ENCODE results near the gene C12orf54. TPM values are rescaled to one million over a fixed set of nuclear protein-coding genes. Genes with fewer than 3 reads are reported as not detected.
"Not testable (repeated sequence)": the region's sequence is repeated elsewhere in the genome, so short reads cannot be mapped to it uniquely, and the experiment has no call there.

The C12orf54 gene
- total and polyA plus RNA-seq, 2 donors (not counting 3 experiments of a cell fraction or from before 2014, with no cell fraction given) = not detected

- POLR2A ChIA-PET; H3K36me3 ChIP-seq (ENCODE audit: control insufficient read depth in 2 of 2, extremely low read depth in 1 of 2, insufficient read depth in 2 of 2, low read length in 2 of 2); BruUV-seq (replicated peaks); intact Hi-C loops (cut with micrococcal nuclease); H3K9me3 ChIP-seq (replicated peaks; ENCODE audit: control insufficient read depth, insufficient read depth, low read length); FAIRE-seq; H2AFZ ChIP-seq (ENCODE audit: low read depth, low read length); H3K27ac ChIP-seq (ENCODE audit: insufficient read depth, low read depth, low read length); dilution Hi-C loops (cut with MboI; ENCODE audit: extremely low pct_ligation_motif_present, low sequenced_read_pairs); H3K79me2 ChIP-seq (ENCODE audit: control insufficient read depth, insufficient read depth, low read length); H3K9ac ChIP-seq (replicated peaks; ENCODE audit: extremely low read depth, insufficient read depth, low read length); H3K9me1 ChIP-seq (replicated peaks; ENCODE audit: control insufficient read depth, extremely low read depth, insufficient read depth, low read length); H4K20me1 ChIP-seq (replicated peaks; ENCODE audit: control insufficient read depth, extremely low read depth, insufficient read depth, low read length); H3K4me3 ChIP-seq (replicated peaks in 1 of 3; ENCODE audit: insufficient read depth in 1 of 3, low read depth in 1 of 3, low read length in 3 of 3); H3K4me1 ChIP-seq (ENCODE audit: control insufficient read depth, extremely low read depth, insufficient read depth, low read length); H3K4me2 ChIP-seq (ENCODE audit: insufficient read depth, low read length); DNase-seq (ENCODE audit: low read depth, low spot score): not testable (repeated sequence)
- peaks cover 5 to 11% of the 10 kb centered on the region in 2 experiments for H3K27me3 ChIP-seq (ENCODE audit: control insufficient read depth in 2 of 2, insufficient read depth in 2 of 2, low read length in 2 of 2)
- CTCF ChIA-PET = interaction anchor here (0.7 kb wide), 1 partner anchor 21 kb away, joined by 3 read pairs; no protein-coding TSS in a partner anchor
Measured at GRCh38 chr12:48506836-48507235, 24.5 kb downstream of the C12orf54 start.

GRCh38 chr12:48508987-48509386 lies 26.7 kb downstream of the C12orf54 start:
- H3K4me2 ChIP-seq (ENCODE audit: insufficient read depth, low read length) = no peak overlapping the region
- no peak overlapping the region for H2AFZ ChIP-seq (ENCODE audit: low read depth, low read length)
- H3K9me1 ChIP-seq (replicated peaks; ENCODE audit: control insufficient read depth, extremely low read depth, insufficient read depth, low read length) = no peaks in the 10 kb centered on the region
- H4K20me1 ChIP-seq (replicated peaks; ENCODE audit: control insufficient read depth, extremely low read depth, insufficient read depth, low read length) = no peaks in the 10 kb centered on the region
- dilution Hi-C loops (cut with MboI; ENCODE audit: extremely low pct_ligation_motif_present, low sequenced_read_pairs) (no loop called here), intact Hi-C loops (cut with micrococcal nuclease) (no loop called here)
- no peaks in the 10 kb centered on the region for H3K36me3 ChIP-seq (ENCODE audit: control insufficient read depth in 2 of 2, extremely low read depth in 1 of 2, insufficient read depth in 2 of 2, low read length in 2 of 2)
- peaks cover 5 to 6% of the 10 kb centered on the region in 2 experiments for H3K27me3 ChIP-seq (ENCODE audit: control insufficient read depth in 2 of 2, insufficient read depth in 2 of 2, low read length in 2 of 2)
- no peaks in the 10 kb centered on the region for H3K79me2 ChIP-seq (ENCODE audit: control insufficient read depth, insufficient read depth, low read length)
- FAIRE-seq (no peak), DNase-seq (ENCODE audit: low read depth, low spot score) (no peak)
- TF ChIP-seq FOS (IDR thresholded peaks at IDR 0.05; ENCODE audit: borderline replicate concordance, insufficient read depth, low read length) (no peak), GATA2 (IDR thresholded peaks at IDR 0.05; ENCODE audit: insufficient read depth, insufficient read length, low read depth, low read length) (no peak), POLR2A (IDR thresholded peaks at IDR 0.05; ENCODE audit: low read depth, low read length) (no peak), MAX (IDR thresholded peaks at IDR 0.05; ENCODE audit: insufficient read depth, insufficient read length) (no peak), EZH2 (IDR thresholded peaks at IDR 0.05; ENCODE audit: borderline replicate concordance, low read depth, low read length, severe bottlenecking) (no peak), JUN (IDR thresholded peaks at IDR 0.05; ENCODE audit: borderline replicate concordance, insufficient read depth, insufficient read length, low read depth) (no peak), POLR2AphosphoS5 (IDR thresholded peaks at IDR 0.05; ENCODE audit: insufficient read depth, low read depth, low read length) (no peak), MYC (IDR thresholded peaks at IDR 0.05; ENCODE audit: low read depth, low read length) (no peak), CTCF (IDR thresholded peaks at IDR 0.05; ENCODE audit: extremely low read depth in 1 of 2, insufficient read depth in 1 of 2, low read depth in 1 of 2, low read length in 2 of 2) (no peak)
- H3K4me3 ChIP-seq (replicated peaks in 1 of 3; ENCODE audit: insufficient read depth in 1 of 3, low read depth in 1 of 3, low read length in 3 of 3) = no peak overlapping the region
- no peaks in the 10 kb centered on the region for H3K4me1 ChIP-seq (ENCODE audit: control insufficient read depth, extremely low read depth, insufficient read depth, low read length)
- BruUV-seq (replicated peaks) = no TSS peak
- ChIA-PET POLR2A (no interaction called here), CTCF (no interaction called here)
- H3K27ac ChIP-seq (ENCODE audit: insufficient read depth, low read depth, low read length) = no peak overlapping the region
- no peaks in the 10 kb centered on the region for H3K9me3 ChIP-seq (replicated peaks; ENCODE audit: control insufficient read depth, insufficient read depth, low read length)
- H3K9ac ChIP-seq (replicated peaks; ENCODE audit: extremely low read depth, insufficient read depth, low read length) = no peak overlapping the region

Data from endothelial cell of umbilical vein (primary cell).